ENCODE results near the gene GPR55. TPM values are rescaled to one million over a fixed set of nuclear protein-coding genes. Genes with fewer than 3 reads are reported as not detected.

GPR55 gene
- total and polyA plus RNA-seq, 12 donors: 0.07 to 0.24 (median 0.14) TPM; not detected in 7

DNA sequence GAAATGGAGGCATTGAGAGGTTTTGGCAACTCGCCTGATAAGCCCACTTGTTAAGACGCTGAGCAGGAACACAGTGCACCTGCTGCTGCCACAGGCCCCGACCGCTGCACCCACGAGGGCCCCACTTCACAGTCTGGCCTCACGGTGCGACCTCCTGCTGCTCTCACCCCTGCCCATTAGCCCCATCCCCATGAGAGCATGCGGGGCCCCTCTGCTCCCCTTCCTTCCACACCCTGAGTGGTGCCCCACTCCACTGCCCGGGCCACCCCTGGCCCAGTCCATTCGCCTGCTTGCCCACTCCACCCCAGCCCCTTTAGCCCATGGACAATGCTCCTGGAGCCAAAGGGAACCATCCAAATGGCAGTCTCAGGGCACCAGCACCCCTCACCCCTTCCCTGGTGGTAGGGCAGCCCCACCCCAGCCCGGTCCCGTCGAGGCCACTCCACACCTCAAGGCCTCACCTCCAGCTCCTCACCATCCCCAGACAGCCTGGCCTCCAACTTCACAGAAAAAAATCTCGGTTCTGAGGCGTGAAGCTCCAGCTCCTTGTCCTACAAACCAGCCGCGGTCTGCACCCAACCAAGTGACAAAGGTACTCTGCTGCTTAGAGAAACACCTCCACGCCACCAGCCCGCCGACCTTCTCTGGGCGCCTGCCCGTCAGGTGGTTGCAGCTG, 6.7 kb upstream of the GPR55 start:
- no peak overlapping the region for H3K27ac ChIP-seq
- intact Hi-C loops (cut with DNase I): no loop called here
- no peak for TF ChIP-seq POLR2A (IDR thresholded peaks at IDR 0.05)
- TF ChIP-seq, protein P1, sequence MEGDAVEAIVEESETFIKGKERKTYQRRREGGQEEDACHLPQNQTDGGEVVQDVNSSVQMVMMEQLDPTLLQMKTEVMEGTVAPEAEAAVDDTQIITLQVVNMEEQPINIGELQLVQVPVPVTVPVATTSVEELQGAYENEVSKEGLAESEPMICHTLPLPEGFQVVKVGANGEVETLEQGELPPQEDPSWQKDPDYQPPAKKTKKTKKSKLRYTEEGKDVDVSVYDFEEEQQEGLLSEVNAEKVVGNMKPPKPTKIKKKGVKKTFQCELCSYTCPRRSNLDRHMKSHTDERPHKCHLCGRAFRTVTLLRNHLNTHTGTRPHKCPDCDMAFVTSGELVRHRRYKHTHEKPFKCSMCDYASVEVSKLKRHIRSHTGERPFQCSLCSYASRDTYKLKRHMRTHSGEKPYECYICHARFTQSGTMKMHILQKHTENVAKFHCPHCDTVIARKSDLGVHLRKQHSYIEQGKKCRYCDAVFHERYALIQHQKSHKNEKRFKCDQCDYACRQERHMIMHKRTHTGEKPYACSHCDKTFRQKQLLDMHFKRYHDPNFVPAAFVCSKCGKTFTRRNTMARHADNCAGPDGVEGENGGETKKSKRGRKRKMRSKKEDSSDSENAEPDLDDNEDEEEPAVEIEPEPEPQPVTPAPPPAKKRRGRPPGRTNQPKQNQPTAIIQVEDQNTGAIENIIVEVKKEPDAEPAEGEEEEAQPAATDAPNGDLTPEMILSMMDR (IDR thresholded peaks at IDR 0.05): no peak
- no peaks in the 10 kb centered on the region for H3K27me3 ChIP-seq
- H3K4me1 ChIP-seq (replicated peaks in 1 of 2): no peaks in the 10 kb centered on the region
- peak in 1 of 7 donors; percentile 16 for DNase-seq
- WGBS, 4 donors: 83 to 87% (median 84%) methylated on average over 15 to 22 of the region's 22 CpGs
- H3K36me3 ChIP-seq (replicated peaks in 1 of 2): no peaks in the 10 kb centered on the region
- H3K9me3 ChIP-seq (replicated peaks in 1 of 3): no peaks in the 10 kb centered on the region
- H3K4me3 ChIP-seq: no peak overlapping the region

DNA sequence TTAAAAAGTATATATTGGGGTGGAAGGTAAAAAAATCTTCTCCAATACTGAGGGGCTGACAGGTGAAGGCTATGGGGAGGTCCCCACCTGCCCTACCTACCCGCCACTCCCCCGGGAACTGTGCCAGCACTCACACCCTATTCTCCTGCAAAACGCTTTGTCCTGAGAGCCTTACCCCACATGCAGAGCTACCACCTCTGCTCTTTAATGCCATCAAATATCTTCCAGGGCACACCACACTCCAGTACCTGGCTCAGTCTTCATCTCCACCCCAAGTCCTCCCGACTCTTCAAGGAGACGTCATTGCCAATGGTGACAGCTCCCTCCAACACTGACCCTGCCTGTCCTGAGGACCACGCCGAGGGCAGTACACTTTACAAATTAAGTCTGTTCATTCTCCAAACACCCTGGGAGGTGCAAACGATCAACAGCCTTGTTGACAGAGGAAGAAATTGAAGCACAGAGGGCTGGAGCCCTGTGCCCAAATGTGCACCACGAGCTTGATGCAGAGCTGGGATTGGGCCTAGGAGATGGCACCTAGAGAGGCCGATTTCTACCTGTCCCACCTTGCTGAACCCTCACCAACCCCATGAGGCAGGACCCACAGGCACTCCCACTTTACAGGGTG, 6.0 kb upstream of the GPR55 start:
- Histone ChIP-seq H3K27me3 (no peaks in the 10 kb centered on the region), H3K9me3 (replicated peaks in 1 of 3) (no peaks in the 10 kb centered on the region), H3K4me1 (replicated peaks in 1 of 2) (no peaks in the 10 kb centered on the region), H3K4me3 (no peak overlapping the region), H3K36me3 (replicated peaks in 1 of 2) (no peaks in the 10 kb centered on the region), H3K27ac (no peak overlapping the region)
- intact Hi-C loops (cut with DNase I): no loop called here
- WGBS, 4 donors: 80 to 87% (median 85%) methylated on average over 8 to 10 of the region's 10 CpGs
- peak in 1 of 7 donors; percentile 14 for DNase-seq
- TF ChIP-seq, protein P1 (IDR thresholded peaks at IDR 0.05): no peak
- no peak for TF ChIP-seq POLR2A (IDR thresholded peaks at IDR 0.05)

DNA sequence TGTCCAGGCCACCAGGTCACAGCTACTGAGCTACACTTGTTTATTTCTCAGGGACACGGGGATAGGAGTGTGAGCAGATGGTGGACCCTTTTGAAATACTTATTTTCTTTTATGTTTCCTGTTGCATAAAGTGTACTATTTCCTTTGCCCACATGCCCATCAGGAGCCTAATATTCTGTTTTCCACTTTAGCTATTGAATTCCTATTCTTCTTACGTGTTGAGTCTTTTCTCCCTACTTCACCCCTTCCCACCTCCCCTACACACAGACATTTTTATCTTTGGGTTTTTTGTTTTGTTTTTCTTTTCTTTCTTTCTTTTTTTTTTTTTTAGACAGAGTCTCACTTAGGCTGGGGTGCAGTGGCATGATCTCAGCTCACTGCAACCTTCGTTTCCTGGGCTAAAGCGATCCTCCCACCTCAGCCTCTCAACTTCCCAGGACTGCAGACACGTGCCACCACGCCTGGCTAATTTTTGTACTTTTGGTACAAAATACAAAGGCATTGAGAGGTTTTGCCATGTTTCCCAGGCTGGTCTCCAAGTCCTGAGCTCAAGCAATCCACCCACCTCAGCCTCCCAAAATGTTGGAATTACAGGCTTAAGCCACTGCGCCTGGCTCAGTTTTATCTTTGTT, 5.2 kb upstream of the GPR55 start:
- Histone ChIP-seq H3K27ac (no peak overlapping the region), H3K9me3 (replicated peaks in 1 of 3) (no peaks in the 10 kb centered on the region), H3K27me3 (no peaks in the 10 kb centered on the region), H3K4me1 (replicated peaks in 1 of 2) (no peaks in the 10 kb centered on the region), H3K36me3 (replicated peaks in 1 of 2) (no peaks in the 10 kb centered on the region), H3K4me3 (no peak overlapping the region)
- intact Hi-C loops (cut with DNase I): no loop called here
- DNase-seq: peak in 1 of 7 donors; percentile 0
- 70 to 79% (median 77%) methylated on average over 7 of the region's 7 CpGs for WGBS, 4 donors
- TF ChIP-seq, protein P1 (IDR thresholded peaks at IDR 0.05): no peak
- no peak for TF ChIP-seq POLR2A (IDR thresholded peaks at IDR 0.05)

DNA sequence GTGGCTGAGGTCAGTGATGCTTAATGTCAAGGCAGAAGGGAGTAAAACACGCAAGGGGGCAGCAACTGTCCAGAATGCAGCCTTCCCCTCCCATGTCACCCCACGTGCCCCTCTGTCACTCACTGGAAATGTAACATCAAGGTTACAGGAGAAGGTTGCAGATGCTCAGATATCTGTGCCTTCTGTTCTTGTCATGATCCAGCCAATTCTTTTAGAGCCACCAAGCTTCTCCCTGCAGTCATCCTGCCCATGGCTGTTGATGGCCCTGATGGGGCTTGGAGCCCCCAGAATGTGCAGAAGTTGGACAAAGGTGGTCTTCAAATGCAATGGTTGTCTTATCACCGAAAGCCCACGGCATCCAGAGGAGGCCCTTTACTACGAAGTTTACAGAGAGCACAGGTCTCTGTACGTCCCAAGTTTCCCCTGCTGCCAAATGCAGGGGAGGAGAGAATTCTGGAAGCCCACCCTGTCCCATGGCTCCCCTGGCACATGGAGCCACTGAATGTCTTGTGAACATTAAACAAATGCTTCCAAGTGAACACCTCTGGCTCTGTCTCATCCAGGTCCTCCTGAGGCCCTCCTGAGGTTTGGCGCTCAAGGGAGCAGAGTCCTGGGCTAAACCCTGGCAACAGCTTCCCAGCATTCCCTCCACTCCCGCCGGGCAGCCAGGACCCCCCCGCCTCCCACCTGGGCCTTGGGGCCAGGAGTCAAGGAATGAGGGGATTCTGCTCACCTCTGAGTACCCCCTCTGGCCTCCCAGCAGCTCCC, 4.5 kb upstream of the GPR55 start:
- no peaks in the 10 kb centered on the region for H3K4me1 ChIP-seq (replicated peaks in 1 of 2)
- no peak overlapping the region for H3K27ac ChIP-seq
- no peak for DNase-seq
- 73 to 82% (median 75%) methylated on average over 5 to 10 of the region's 10 CpGs for WGBS, 4 donors
- intact Hi-C loops (cut with DNase I): no loop called here
- H3K4me3 ChIP-seq: no peak overlapping the region
- TF ChIP-seq POLR2A (IDR thresholded peaks at IDR 0.05): no peak
- TF ChIP-seq, protein P1 (IDR thresholded peaks at IDR 0.05): no peak
- no peaks in the 10 kb centered on the region for H3K9me3 ChIP-seq (replicated peaks in 1 of 3)
- no peaks in the 10 kb centered on the region for H3K36me3 ChIP-seq (replicated peaks in 1 of 2)
- H3K27me3 ChIP-seq: no peaks in the 10 kb centered on the region
